ENCODE data around the gene FIBCD1. TPM values are rescaled to one million over a fixed set of nuclear protein-coding genes. Genes with fewer than 3 reads are reported as not detected.

Gene FIBCD1
- total RNA-seq, 1 experiment from 2014 or later = 1.4 TPM

DNA sequence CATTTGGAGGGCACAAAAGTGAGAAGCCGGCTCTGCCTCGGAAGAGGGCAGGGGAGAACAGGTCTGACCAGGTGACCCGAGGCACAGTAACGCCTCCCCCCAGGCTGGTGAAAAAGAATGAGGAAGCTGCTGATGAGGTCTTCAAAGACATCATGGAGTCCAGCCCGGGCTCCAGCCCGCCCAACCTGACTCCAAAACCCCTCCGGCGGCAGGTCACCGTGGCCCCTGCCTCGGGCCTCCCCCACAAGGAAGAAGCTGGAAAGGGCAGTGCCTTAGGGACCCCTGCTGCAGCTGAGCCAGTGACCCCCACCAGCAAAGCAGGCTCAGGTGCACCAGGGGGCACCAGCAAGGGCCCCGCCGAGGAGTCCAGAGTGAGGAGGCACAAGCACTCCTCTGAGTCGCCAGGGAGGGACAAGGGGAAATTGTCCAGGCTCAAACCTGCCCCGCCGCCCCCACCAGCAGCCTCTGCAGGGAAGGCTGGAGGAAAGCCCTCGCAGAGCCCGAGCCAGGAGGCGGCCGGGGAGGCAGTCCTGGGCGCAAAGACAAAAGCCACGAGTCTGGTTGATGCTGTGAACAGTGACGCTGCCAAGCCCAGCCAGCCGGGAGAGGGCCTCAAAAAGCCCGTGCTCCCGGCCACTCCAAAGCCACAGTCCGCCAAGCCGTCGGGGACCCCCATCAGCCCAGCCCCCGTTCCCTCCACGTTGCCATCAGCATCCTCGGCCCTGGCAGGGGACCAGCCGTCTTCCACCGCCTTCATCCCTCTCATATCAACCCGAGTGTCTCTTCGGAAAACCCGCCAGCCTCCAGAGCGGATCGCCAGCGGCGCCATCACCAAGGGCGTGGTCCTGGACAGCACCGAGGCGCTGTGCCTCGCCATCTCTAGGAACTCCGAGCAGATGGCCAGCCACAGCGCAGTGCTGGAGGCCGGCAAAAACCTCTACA is 54.2 kb downstream of the FIBCD1 start:
- CTCF ChIA-PET = no interaction called here
- no TSS peak for BruUV-seq (replicated peaks)

DNA sequence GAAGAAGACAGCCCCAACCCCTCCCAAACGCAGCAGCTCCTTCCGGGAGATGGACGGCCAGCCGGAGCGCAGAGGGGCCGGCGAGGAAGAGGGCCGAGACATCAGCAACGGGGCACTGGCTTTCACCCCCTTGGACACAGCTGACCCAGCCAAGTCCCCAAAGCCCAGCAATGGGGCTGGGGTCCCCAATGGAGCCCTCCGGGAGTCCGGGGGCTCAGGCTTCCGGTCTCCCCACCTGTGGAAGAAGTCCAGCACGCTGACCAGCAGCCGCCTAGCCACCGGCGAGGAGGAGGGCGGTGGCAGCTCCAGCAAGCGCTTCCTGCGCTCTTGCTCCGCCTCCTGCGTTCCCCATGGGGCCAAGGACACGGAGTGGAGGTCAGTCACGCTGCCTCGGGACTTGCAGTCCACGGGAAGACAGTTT is 54.9 kb downstream of the FIBCD1 start:
- CTCF ChIA-PET = no interaction called here

More for the DNA sequence above, 54.2 kb downstream of the FIBCD1 start:
- no peaks in the 10 kb centered on the region for H3K9me3 Mint-ChIP-seq (ENCODE audit: low read depth, unreplicated experiment)
- no peak for DNase-seq
- peaks cover 18% of the 10 kb centered on the region for H3K36me3 Mint-ChIP-seq (ENCODE audit: insufficient read depth, unreplicated experiment)
- H3K4me1 Mint-ChIP-seq (ENCODE audit: low read depth, unreplicated experiment) = no peaks in the 10 kb centered on the region
- H3K27ac Mint-ChIP-seq (ENCODE audit: unreplicated experiment) = no peak overlapping the region
- intact Hi-C loops (cut with micrococcal nuclease; ENCODE audit: unreplicated experiment) = no loop called here
- TF ChIP-seq, protein P1, sequence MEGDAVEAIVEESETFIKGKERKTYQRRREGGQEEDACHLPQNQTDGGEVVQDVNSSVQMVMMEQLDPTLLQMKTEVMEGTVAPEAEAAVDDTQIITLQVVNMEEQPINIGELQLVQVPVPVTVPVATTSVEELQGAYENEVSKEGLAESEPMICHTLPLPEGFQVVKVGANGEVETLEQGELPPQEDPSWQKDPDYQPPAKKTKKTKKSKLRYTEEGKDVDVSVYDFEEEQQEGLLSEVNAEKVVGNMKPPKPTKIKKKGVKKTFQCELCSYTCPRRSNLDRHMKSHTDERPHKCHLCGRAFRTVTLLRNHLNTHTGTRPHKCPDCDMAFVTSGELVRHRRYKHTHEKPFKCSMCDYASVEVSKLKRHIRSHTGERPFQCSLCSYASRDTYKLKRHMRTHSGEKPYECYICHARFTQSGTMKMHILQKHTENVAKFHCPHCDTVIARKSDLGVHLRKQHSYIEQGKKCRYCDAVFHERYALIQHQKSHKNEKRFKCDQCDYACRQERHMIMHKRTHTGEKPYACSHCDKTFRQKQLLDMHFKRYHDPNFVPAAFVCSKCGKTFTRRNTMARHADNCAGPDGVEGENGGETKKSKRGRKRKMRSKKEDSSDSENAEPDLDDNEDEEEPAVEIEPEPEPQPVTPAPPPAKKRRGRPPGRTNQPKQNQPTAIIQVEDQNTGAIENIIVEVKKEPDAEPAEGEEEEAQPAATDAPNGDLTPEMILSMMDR (IDR thresholded peaks at IDR 0.05; ENCODE audit: unreplicated experiment) = no peak
- H3K27me3 Mint-ChIP-seq (ENCODE audit: unreplicated experiment) = no peaks in the 10 kb centered on the region
- H3K4me3 Mint-ChIP-seq (ENCODE audit: low read depth, unreplicated experiment) = no peak overlapping the region

DNA sequence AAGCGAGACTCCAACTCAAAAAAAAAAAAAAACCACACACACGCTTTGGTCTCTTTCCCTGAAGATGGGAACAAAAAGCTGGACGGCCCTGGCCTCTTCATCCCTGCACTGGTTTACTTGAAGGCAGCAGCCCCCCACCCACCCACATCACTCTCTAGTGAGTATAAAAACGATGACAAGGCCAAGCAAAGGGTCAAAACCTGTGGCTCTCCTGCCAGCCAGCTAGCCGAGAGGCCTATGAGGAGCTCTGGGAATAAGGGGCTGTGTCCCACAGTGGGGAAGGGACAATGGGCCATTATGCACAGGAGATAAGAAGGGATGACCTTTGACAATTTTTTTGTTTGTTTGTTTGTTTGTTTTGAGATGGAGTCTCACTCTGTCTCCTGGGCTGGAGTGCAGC is 55.6 kb downstream of the FIBCD1 start:
- no TSS peak for BruUV-seq (replicated peaks)
- no peak overlapping the region for H3K4me3 Mint-ChIP-seq (ENCODE audit: low read depth, unreplicated experiment)
- CTCF ChIA-PET = no interaction called here
- DNase-seq = no peak
- TF ChIP-seq, protein P1 (IDR thresholded peaks at IDR 0.05; ENCODE audit: unreplicated experiment) = no peak
- no peaks in the 10 kb centered on the region for H3K9me3 Mint-ChIP-seq (ENCODE audit: low read depth, unreplicated experiment)
- H3K4me1 Mint-ChIP-seq (ENCODE audit: low read depth, unreplicated experiment) = no peaks in the 10 kb centered on the region
- intact Hi-C loops (cut with micrococcal nuclease; ENCODE audit: unreplicated experiment) = no loop called here
- H3K36me3 Mint-ChIP-seq (ENCODE audit: insufficient read depth, unreplicated experiment) = peaks cover 18% of the 10 kb centered on the region
- H3K27me3 Mint-ChIP-seq (ENCODE audit: unreplicated experiment) = no peaks in the 10 kb centered on the region
- H3K27ac Mint-ChIP-seq (ENCODE audit: unreplicated experiment) = no peak overlapping the region

More for the DNA sequence above, 54.9 kb downstream of the FIBCD1 start:
- no peak for DNase-seq
- Mint-ChIP-seq H3K4me3 (ENCODE audit: low read depth, unreplicated experiment) (no peak overlapping the region), H3K9me3 (ENCODE audit: low read depth, unreplicated experiment) (no peaks in the 10 kb centered on the region), H3K27ac (ENCODE audit: unreplicated experiment) (no peak overlapping the region), H3K36me3 (ENCODE audit: insufficient read depth, unreplicated experiment) (peaks cover 18% of the 10 kb centered on the region), H3K27me3 (ENCODE audit: unreplicated experiment) (no peaks in the 10 kb centered on the region), H3K4me1 (ENCODE audit: low read depth, unreplicated experiment) (no peaks in the 10 kb centered on the region)
- intact Hi-C loops (cut with micrococcal nuclease; ENCODE audit: unreplicated experiment) = no loop called here
- TF ChIP-seq, protein P1 (IDR thresholded peaks at IDR 0.05; ENCODE audit: unreplicated experiment) = no peak
- BruUV-seq (replicated peaks) = no TSS peak

DNA sequence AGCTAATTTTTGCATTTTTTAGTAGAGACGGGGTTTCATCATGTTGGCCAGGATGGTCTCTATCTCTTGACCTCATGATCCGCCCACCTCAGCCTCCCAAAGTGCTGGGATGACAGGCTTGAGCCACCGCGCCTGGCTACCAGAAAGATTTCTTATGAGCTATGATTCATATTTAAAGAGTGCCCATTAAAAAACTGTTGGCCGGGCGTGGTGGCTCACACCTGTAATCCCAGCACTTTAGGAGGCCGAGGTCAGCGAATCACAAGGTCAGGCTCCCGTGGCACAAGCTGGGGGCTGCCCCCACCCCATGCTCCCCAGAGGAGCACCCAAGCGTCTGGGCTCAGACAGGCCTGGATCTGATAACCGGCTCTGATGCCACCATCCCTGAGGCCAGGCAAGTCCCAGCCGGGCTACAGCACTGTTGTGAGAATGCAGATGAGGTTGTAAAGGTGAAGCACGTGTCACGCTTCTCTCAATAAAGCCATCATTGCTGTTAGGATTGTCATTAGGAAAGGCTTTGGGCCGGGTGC is 56.3 kb downstream of the FIBCD1 start:
- CTCF ChIA-PET = no interaction called here
- TF ChIP-seq, protein P1 (IDR thresholded peaks at IDR 0.05; ENCODE audit: unreplicated experiment) = no peak
- intact Hi-C loops (cut with micrococcal nuclease; ENCODE audit: unreplicated experiment) = no loop called here
- Mint-ChIP-seq H3K27ac (ENCODE audit: unreplicated experiment) (no peak overlapping the region), H3K9me3 (ENCODE audit: low read depth, unreplicated experiment) (no peaks in the 10 kb centered on the region), H3K4me1 (ENCODE audit: low read depth, unreplicated experiment) (no peaks in the 10 kb centered on the region), H3K4me3 (ENCODE audit: low read depth, unreplicated experiment) (no peak overlapping the region), H3K36me3 (ENCODE audit: insufficient read depth, unreplicated experiment) (peaks cover 17% of the 10 kb centered on the region), H3K27me3 (ENCODE audit: unreplicated experiment) (no peaks in the 10 kb centered on the region)
- DNase-seq = no peak
- no TSS peak for BruUV-seq (replicated peaks)

Measured in Calu3 (cell line).